Measurements from ENCODE around the gene ADIPOR2. TPM values are rescaled to one million over a fixed set of nuclear protein-coding genes. Genes with fewer than 3 reads are reported as not detected.

ADIPOR2 gene
- total and polyA plus RNA-seq, 4 donors, result 26.6 to 68.3 (median 41.7) TPM

DNA sequence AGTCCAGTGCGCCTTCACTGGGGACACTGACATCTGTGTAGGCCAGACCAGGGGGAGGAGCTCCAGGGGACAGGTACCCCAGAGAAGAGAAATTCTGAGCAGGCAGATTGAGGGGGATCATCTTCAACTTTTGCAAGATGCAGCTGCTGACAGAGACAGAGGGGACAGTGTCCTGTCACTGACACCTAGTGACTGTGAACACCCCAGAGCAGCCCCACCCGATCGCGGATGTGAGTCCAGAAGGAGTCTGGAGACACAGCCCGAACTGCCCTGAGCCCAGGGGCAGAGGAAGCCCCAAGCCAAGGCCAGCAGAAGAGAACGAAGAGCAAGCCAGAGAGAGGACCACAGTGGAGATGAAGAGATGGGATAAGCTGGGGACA lies 107.8 kb downstream of the ADIPOR2 start:
- H3K36me3 ChIP-seq (ENCODE audit: control insufficient read depth in 4 of 4, insufficient read depth in 3 of 4, low read depth in 1 of 4, low read length in 3 of 4), result no peaks in the 10 kb centered on the region
- H3K4me3 ChIP-seq (ENCODE audit: low read depth in 1 of 3, low read length in 3 of 3), result no peak overlapping the region
- DNase-seq (ENCODE audit: low spot score), result no peak
- H3K4me1 ChIP-seq (ENCODE audit: control insufficient read depth in 4 of 4, insufficient read depth in 4 of 4, low read length in 3 of 4), result peaks cover 3 to 16% (median 11%) of the 10 kb centered on the region in 4 donors
- H3K27me3 ChIP-seq (ENCODE audit: control insufficient read depth in 4 of 4, insufficient read depth in 4 of 4, low read length in 3 of 4), result no peaks in the 10 kb centered on the region
- H3K9me3 ChIP-seq (ENCODE audit: control insufficient read depth in 4 of 4, low read length in 3 of 4), result no peaks in the 10 kb centered on the region
- H3K27ac ChIP-seq (ENCODE audit: low read depth in 1 of 2, low read length in 2 of 2), result no peak overlapping the region
- H3K9ac ChIP-seq (ENCODE audit: low read depth in 1 of 2, low read length in 2 of 2), result no peak overlapping the region
- TF ChIP-seq RXRA (IDR thresholded peaks at IDR 0.05) (no peak), SP1 (IDR thresholded peaks at IDR 0.05) (no peak), HNF4G (IDR thresholded peaks at IDR 0.05) (no peak), NR2F2 (IDR thresholded peaks at IDR 0.05) (no peak), GABPA (IDR thresholded peaks at IDR 0.05 in 1 of 2, conservative IDR thresholded peaks at IDR 0.05 in 1 of 2) (no peak), YY1 (IDR thresholded peaks at IDR 0.05) (no peak), TAF1 (conservative IDR thresholded peaks at IDR 0.05) (no peak)
- TF ChIP-seq, protein P1, sequence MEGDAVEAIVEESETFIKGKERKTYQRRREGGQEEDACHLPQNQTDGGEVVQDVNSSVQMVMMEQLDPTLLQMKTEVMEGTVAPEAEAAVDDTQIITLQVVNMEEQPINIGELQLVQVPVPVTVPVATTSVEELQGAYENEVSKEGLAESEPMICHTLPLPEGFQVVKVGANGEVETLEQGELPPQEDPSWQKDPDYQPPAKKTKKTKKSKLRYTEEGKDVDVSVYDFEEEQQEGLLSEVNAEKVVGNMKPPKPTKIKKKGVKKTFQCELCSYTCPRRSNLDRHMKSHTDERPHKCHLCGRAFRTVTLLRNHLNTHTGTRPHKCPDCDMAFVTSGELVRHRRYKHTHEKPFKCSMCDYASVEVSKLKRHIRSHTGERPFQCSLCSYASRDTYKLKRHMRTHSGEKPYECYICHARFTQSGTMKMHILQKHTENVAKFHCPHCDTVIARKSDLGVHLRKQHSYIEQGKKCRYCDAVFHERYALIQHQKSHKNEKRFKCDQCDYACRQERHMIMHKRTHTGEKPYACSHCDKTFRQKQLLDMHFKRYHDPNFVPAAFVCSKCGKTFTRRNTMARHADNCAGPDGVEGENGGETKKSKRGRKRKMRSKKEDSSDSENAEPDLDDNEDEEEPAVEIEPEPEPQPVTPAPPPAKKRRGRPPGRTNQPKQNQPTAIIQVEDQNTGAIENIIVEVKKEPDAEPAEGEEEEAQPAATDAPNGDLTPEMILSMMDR (IDR thresholded peaks at IDR 0.05; ENCODE audit: low read depth, low read length, missing input control), result no peak
- TF ChIP-seq, protein P2, sequence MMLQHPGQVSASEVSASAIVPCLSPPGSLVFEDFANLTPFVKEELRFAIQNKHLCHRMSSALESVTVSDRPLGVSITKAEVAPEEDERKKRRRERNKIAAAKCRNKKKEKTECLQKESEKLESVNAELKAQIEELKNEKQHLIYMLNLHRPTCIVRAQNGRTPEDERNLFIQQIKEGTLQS (IDR thresholded peaks at IDR 0.05), result no peak
- WGBS, result 89% methylated on average over 6 of the region's 6 CpGs

DNA sequence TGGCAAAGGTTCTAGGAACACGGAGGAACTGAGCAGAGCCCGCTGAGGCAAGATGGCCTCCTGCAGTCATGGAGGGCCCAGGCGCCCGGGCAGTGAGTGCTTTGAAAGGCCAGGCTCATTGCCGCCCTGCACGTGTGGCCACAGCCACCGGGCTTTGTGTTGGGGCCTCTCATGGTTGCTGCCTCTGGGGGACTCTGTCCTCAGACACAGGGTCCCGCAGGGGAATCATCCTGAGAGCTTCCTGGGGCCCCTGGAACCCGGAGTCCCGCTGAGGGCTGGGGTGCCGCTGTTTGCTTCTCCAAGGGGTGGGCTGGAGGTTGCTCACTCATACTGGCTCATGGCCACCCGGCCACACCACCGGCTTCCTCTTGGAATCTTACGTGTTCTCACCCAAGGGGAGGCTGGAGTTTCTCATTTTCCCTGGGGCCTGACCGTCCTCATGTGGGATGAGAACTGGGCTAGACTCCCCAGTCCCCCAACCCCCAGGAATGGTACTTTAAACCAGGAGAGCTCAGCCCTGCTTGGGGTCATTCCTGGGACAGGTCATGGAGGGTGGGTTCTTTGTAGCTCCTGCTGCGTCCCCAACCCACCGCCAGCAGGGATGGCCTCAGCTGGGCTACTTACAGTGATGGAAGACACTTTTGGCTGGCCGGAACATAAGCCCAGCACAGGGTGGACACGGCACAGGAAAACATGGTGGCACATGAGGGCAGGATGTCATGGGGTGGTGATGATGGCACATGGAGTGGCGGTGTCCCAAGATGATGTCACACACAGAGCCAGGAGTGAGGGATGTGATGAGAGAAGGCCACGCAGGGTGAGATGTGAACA lies 108.4 kb downstream of the ADIPOR2 start:
- H3K27ac ChIP-seq (ENCODE audit: low read depth in 1 of 2, low read length in 2 of 2), result no peak overlapping the region
- TF ChIP-seq RXRA (IDR thresholded peaks at IDR 0.05) (no peak), RAD21 (IDR thresholded peaks at IDR 0.05) (no peak), FOXA2 (IDR thresholded peaks at IDR 0.05) (no peak), GABPA (IDR thresholded peaks at IDR 0.05 in 1 of 2, conservative IDR thresholded peaks at IDR 0.05 in 1 of 2) (no peak), EGR1 (IDR thresholded peaks at IDR 0.05; ENCODE audit: low read depth in 2 of 2) (no peak), FOXA1 (IDR thresholded peaks at IDR 0.05) (no peak), YY1 (IDR thresholded peaks at IDR 0.05) (no peak), SP1 (IDR thresholded peaks at IDR 0.05) (no peak), JUND (IDR thresholded peaks at IDR 0.05) (no peak), NR2F2 (IDR thresholded peaks at IDR 0.05) (no peak), HNF4A (conservative IDR thresholded peaks at IDR 0.05) (no peak), TAF1 (conservative IDR thresholded peaks at IDR 0.05) (no peak)
- TF ChIP-seq, protein P3, sequence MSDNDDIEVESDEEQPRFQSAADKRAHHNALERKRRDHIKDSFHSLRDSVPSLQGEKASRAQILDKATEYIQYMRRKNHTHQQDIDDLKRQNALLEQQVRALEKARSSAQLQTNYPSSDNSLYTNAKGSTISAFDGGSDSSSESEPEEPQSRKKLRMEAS (IDR thresholded peaks at IDR 0.05), result no peak
- TF ChIP-seq, protein P1 (IDR thresholded peaks at IDR 0.05; ENCODE audit: low read depth, low read length, missing input control), result no peak
- TF ChIP-seq, protein P4, sequence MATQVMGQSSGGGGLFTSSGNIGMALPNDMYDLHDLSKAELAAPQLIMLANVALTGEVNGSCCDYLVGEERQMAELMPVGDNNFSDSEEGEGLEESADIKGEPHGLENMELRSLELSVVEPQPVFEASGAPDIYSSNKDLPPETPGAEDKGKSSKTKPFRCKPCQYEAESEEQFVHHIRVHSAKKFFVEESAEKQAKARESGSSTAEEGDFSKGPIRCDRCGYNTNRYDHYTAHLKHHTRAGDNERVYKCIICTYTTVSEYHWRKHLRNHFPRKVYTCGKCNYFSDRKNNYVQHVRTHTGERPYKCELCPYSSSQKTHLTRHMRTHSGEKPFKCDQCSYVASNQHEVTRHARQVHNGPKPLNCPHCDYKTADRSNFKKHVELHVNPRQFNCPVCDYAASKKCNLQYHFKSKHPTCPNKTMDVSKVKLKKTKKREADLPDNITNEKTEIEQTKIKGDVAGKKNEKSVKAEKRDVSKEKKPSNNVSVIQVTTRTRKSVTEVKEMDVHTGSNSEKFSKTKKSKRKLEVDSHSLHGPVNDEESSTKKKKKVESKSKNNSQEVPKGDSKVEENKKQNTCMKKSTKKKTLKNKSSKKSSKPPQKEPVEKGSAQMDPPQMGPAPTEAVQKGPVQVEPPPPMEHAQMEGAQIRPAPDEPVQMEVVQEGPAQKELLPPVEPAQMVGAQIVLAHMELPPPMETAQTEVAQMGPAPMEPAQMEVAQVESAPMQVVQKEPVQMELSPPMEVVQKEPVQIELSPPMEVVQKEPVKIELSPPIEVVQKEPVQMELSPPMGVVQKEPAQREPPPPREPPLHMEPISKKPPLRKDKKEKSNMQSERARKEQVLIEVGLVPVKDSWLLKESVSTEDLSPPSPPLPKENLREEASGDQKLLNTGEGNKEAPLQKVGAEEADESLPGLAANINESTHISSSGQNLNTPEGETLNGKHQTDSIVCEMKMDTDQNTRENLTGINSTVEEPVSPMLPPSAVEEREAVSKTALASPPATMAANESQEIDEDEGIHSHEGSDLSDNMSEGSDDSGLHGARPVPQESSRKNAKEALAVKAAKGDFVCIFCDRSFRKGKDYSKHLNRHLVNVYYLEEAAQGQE (IDR thresholded peaks at IDR 0.05), result no peak
- TF ChIP-seq, protein P2 (IDR thresholded peaks at IDR 0.05), result no peak
- TF ChIP-seq, protein P5, sequence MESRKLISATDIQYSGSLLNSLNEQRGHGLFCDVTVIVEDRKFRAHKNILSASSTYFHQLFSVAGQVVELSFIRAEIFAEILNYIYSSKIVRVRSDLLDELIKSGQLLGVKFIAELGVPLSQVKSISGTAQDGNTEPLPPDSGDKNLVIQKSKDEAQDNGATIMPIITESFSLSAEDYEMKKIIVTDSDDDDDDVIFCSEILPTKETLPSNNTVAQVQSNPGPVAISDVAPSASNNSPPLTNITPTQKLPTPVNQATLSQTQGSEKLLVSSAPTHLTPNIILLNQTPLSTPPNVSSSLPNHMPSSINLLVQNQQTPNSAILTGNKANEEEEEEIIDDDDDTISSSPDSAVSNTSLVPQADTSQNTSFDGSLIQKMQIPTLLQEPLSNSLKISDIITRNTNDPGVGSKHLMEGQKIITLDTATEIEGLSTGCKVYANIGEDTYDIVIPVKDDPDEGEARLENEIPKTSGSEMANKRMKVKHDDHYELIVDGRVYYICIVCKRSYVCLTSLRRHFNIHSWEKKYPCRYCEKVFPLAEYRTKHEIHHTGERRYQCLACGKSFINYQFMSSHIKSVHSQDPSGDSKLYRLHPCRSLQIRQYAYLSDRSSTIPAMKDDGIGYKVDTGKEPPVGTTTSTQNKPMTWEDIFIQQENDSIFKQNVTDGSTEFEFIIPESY (IDR thresholded peaks at IDR 0.05), result no peak
- H3K4me1 ChIP-seq (ENCODE audit: control insufficient read depth in 4 of 4, insufficient read depth in 4 of 4, low read length in 3 of 4), result peaks cover 3 to 16% (median 11%) of the 10 kb centered on the region in 4 donors
- 95% methylated on average over 21 of the region's 21 CpGs for WGBS
- no peaks in the 10 kb centered on the region for H3K9me3 ChIP-seq (ENCODE audit: control insufficient read depth in 4 of 4, low read length in 3 of 4)
- no peaks in the 10 kb centered on the region for H3K27me3 ChIP-seq (ENCODE audit: control insufficient read depth in 4 of 4, insufficient read depth in 4 of 4, low read length in 3 of 4)
- no peak overlapping the region for H3K9ac ChIP-seq (ENCODE audit: low read depth in 1 of 2, low read length in 2 of 2)
- no peaks in the 10 kb centered on the region for H3K36me3 ChIP-seq (ENCODE audit: control insufficient read depth in 4 of 4, insufficient read depth in 3 of 4, low read depth in 1 of 4, low read length in 3 of 4)
- no peak for DNase-seq (ENCODE audit: low spot score)
- no peak overlapping the region for H3K4me3 ChIP-seq (ENCODE audit: low read depth in 1 of 3, low read length in 3 of 3)
